ENCODE results near the gene NACA2. TPM values are rescaled to one million over a fixed set of nuclear protein-coding genes. Genes with fewer than 3 reads are reported as not detected.

The NACA2 gene
- total and polyA plus RNA-seq, 2 of the 8 experiments (the other 6 are each of a cell fraction or from before 2014, with no cell fraction given): not detected

DNA sequence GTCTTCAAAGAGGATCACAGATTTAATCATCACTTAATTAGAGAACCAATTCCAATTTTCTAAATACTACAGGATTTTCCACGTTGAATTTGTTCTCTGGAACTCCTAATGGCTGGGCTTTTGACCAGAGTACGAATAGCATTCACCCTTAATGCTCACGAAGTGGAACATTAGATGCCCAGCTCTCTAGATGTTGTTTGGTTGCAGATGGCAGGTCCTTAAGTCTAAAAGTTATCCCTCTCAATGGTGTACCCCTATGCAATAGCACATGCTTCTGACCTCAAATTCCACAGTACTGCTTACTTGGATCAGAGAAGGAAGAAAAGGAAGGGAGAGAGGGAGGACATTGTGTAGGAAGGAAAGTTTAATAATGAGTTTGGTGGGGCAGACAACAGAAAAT lies 8.6 kb upstream of the NACA2 start (continued):
- TF ChIP-seq, protein P1, sequence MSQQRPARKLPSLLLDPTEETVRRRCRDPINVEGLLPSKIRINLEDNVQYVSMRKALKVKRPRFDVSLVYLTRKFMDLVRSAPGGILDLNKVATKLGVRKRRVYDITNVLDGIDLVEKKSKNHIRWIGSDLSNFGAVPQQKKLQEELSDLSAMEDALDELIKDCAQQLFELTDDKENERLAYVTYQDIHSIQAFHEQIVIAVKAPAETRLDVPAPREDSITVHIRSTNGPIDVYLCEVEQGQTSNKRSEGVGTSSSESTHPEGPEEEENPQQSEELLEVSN (IDR thresholded peaks at IDR 0.05): no peak
